ENCODE measurements around the gene PAPSS2.

GRCh38 chr10:87635498-87636312, 24.0 kb upstream of the PAPSS2 start:
- TF ChIP-seq CTCF (IDR thresholded peaks at IDR 0.05) (no peak), POLR2A (IDR thresholded peaks at IDR 0.05) (no peak)
